ENCODE measurements around the gene WWOX.

GRCh38 chr16:78987666-78988065, 888.2 kb downstream of the WWOX start:
- TF ChIP-seq, protein P1, sequence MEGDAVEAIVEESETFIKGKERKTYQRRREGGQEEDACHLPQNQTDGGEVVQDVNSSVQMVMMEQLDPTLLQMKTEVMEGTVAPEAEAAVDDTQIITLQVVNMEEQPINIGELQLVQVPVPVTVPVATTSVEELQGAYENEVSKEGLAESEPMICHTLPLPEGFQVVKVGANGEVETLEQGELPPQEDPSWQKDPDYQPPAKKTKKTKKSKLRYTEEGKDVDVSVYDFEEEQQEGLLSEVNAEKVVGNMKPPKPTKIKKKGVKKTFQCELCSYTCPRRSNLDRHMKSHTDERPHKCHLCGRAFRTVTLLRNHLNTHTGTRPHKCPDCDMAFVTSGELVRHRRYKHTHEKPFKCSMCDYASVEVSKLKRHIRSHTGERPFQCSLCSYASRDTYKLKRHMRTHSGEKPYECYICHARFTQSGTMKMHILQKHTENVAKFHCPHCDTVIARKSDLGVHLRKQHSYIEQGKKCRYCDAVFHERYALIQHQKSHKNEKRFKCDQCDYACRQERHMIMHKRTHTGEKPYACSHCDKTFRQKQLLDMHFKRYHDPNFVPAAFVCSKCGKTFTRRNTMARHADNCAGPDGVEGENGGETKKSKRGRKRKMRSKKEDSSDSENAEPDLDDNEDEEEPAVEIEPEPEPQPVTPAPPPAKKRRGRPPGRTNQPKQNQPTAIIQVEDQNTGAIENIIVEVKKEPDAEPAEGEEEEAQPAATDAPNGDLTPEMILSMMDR (IDR thresholded peaks at IDR 0.05 in 8 of 11, conservative IDR thresholded peaks at IDR 0.05 in 3 of 11), result no peak
- TF ChIP-seq POLR2A (IDR thresholded peaks at IDR 0.05) (no peak), POLR2AphosphoS5 (IDR thresholded peaks at IDR 0.05) (no peak)
